ENCODE data around the gene FUT3. TPM values are rescaled to one million over a fixed set of nuclear protein-coding genes. Genes with fewer than 3 reads are reported as not detected.
A peak's percentile ranks its signal among the peaks of the same experiment; 100 is the strongest.
"Not testable (repeated sequence)": the region's sequence is repeated elsewhere in the genome, so short reads cannot be mapped to it uniquely, and the experiment has no call there.

FUT3 gene
- total RNA-seq, 1 donor from 2014 or later, result 1.4 TPM

DNA sequence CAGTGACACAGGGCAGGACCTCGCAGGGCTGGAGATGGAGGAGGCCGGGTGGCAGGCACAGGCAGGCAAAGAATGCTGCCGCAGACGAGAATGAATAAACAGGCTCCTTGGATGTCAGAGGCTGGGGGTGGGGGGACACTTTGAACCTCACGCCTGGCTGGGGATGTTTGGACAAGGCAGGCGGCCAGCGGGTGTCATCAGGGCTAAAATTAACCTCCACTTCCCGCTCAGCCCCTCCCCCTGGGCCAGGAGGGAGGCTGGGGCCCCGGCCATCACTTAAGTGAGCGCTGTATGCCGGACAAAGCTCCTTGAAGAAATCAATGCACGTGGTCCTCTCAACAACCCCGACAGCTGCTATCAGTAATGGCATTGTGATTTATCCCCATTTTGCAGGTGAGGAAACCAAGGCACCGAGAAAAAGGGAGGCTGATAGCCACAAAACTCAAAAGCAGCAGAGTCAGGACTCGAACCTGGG, 29.4 kb upstream of the FUT3 start:
- peak; percentile 33 for DNase-seq (ENCODE audit: low read depth)
- no peak overlapping the region for H3K4me3 ChIP-seq (ENCODE audit: low read depth, low read length)
- TF ChIP-seq, protein P1, sequence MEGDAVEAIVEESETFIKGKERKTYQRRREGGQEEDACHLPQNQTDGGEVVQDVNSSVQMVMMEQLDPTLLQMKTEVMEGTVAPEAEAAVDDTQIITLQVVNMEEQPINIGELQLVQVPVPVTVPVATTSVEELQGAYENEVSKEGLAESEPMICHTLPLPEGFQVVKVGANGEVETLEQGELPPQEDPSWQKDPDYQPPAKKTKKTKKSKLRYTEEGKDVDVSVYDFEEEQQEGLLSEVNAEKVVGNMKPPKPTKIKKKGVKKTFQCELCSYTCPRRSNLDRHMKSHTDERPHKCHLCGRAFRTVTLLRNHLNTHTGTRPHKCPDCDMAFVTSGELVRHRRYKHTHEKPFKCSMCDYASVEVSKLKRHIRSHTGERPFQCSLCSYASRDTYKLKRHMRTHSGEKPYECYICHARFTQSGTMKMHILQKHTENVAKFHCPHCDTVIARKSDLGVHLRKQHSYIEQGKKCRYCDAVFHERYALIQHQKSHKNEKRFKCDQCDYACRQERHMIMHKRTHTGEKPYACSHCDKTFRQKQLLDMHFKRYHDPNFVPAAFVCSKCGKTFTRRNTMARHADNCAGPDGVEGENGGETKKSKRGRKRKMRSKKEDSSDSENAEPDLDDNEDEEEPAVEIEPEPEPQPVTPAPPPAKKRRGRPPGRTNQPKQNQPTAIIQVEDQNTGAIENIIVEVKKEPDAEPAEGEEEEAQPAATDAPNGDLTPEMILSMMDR (conservative IDR thresholded peaks at IDR 0.05; ENCODE audit: low read depth, low read length), result no peak

DNA sequence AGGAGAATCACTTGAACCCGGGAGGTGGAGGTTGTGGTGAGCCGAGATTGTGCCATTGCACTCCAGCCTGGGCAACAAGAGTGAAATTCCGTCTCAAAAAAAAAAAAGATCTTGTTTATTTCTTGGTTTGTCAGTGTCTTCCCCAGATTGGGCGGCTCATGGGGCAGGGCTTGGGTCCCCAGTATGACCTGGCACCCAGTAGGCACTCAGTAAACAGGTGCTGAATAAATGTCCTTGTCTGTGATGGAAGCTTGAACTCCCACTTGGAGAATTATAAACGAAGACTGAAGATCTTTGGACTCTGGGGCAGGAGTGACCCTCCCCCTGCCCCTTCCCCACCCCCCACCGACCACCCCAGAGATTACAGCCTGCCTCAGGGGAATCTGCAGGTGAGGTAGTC, 28.9 kb upstream of the FUT3 start:
- DNase-seq (ENCODE audit: low read depth), result no peak
- no peak overlapping the region for H3K4me3 ChIP-seq (ENCODE audit: low read depth, low read length)
- TF ChIP-seq, protein P1 (conservative IDR thresholded peaks at IDR 0.05; ENCODE audit: low read depth, low read length), result no peak

DNA sequence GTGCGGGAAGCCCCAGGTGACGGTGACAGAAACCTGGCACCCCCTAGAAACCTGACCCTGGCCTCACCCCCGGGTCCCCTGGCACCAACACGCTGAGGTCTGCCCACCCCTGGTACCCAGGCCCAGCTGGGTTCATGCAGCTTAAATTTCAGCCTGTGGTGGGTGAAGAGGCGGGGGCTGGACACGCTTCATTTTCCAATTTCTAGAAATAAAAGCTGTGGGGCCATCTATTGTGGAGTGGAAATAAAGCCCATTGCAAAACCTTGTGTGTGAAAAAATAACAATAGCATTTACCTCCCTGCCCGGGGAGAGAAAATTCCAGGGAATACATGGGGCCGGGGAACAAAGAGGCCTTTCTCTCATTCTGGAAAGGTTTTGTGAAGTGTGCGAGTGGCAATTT, 26.6 kb upstream of the FUT3 start:
- DNase-seq (ENCODE audit: low read depth), result no peak
- TF ChIP-seq, protein P1 (conservative IDR thresholded peaks at IDR 0.05; ENCODE audit: low read depth, low read length), result no peak
- H3K4me3 ChIP-seq (ENCODE audit: low read depth, low read length), result no peak overlapping the region

DNA sequence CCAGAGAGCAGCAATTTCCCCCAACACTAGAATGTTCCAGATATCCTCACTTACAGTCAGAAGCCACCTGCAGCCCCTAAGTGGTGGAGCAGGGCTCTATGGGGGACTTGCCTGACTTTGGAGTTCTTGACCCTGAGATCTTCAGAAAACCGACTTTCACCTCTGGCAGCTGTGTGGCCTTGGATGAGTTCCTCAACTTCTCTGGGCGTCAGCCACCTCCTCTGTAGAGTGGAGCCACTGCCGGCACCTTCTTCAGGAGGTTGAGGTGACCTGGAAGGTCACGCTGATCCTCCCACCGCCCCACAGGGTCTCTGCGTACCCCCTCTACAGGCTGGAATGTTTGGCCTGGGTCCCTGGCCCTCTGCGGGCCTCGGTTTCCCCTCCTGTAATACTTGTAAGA, 26.2 kb upstream of the FUT3 start:
- DNase-seq (ENCODE audit: low read depth), result no peak
- TF ChIP-seq, protein P1 (conservative IDR thresholded peaks at IDR 0.05; ENCODE audit: low read depth, low read length), result no peak
- no peak overlapping the region for H3K4me3 ChIP-seq (ENCODE audit: low read depth, low read length)

DNA sequence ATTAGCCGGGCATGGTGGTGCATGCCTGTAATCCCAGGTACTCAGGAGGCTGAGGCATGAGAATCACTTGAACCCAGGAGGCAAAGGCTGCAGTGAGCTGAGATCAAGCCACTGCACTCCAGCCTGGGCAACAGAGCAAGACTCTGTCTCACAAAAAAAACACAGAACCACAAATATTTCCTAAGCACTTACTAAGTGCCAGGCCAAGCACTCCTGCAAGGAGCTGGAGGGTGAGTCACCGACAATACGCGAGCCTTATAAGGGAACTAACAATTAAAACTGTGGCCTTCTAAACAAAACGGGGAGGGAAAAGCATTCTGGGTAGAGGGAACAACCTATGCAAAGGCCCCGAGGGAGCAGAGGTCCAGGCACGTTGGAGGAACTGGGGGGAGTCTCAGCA, 23.2 kb upstream of the FUT3 start:
- not testable (repeated sequence) for H3K4me3 ChIP-seq (ENCODE audit: low read depth, low read length); DNase-seq (ENCODE audit: low read depth)

DNA sequence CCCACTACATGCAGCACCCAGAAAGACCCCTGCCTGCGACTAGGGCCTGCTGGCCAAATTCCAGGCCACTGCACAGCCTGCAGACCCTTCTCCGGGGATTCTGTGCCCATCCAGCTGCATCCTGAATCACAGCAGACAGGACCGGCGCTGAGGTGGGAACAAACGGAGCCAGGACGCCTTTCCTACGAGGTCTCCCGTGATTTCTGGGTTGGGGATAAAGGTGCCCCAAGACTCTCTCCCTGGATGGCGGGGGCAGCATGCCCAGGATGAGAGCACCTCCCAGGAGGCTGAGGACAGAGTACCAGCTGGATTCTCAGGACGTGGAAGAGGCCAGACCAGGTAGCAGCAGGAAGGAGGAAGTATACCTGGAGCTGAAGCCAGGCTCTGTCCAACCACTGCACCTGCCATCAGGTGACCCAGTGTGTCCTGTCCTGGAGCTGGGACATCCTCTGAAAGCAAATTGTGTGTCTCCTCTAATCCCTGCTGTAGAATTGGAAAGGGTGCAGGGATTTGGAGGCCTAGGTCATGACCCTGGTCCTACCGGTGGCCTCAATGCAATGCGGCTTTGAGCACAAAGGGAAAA, 22.5 kb upstream of the FUT3 start:
- DNase-seq (ENCODE audit: low read depth), result no peak
- no peak overlapping the region for H3K4me3 ChIP-seq (ENCODE audit: low read depth, low read length)
- TF ChIP-seq, protein P1 (conservative IDR thresholded peaks at IDR 0.05; ENCODE audit: low read depth, low read length), result no peak

DNA sequence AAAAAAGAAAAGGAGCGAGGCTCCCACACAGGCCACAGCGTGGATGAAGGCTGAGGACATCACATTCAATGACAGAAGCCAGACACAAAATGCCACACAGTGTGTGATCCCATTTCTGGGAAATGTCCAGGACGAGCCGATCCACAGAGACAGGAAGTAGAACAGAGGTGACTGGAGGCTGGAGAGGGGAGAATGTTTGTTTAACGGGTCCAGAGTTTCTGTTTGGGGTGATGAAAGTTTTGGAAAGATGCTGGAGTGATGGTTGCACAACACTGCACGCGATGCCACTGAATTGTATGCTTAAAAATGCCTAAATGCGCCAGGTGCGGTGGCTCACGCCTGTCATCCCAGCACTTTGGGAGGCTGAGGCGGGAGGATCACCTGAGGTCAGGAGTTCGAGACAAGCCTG, 19.7 kb upstream of the FUT3 start:
- no peak overlapping the region for H3K4me3 ChIP-seq (ENCODE audit: low read depth, low read length)
- TF ChIP-seq, protein P1 (conservative IDR thresholded peaks at IDR 0.05; ENCODE audit: low read depth, low read length), result no peak
- no peak for DNase-seq (ENCODE audit: low read depth)
